Measurements from ENCODE around the gene METTL15.

- no peak for TF ChIP-seq HDAC2 (IDR thresholded peaks at IDR 0.05)
- TF ChIP-seq, protein P1, sequence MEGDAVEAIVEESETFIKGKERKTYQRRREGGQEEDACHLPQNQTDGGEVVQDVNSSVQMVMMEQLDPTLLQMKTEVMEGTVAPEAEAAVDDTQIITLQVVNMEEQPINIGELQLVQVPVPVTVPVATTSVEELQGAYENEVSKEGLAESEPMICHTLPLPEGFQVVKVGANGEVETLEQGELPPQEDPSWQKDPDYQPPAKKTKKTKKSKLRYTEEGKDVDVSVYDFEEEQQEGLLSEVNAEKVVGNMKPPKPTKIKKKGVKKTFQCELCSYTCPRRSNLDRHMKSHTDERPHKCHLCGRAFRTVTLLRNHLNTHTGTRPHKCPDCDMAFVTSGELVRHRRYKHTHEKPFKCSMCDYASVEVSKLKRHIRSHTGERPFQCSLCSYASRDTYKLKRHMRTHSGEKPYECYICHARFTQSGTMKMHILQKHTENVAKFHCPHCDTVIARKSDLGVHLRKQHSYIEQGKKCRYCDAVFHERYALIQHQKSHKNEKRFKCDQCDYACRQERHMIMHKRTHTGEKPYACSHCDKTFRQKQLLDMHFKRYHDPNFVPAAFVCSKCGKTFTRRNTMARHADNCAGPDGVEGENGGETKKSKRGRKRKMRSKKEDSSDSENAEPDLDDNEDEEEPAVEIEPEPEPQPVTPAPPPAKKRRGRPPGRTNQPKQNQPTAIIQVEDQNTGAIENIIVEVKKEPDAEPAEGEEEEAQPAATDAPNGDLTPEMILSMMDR (IDR thresholded peaks at IDR 0.05) = no peak
- no peak for TF ChIP-seq POLR2A (IDR thresholded peaks at IDR 0.05; ENCODE audit: low read length)
- TF ChIP-seq KDM5A (IDR thresholded peaks at IDR 0.05) = no peak
Observed at GRCh38 chr11:28228196-28228895, 120.2 kb downstream of the METTL15 start.
